ENCODE results near the gene FRA10AC1.
"Not testable (repeated sequence)": the region's sequence is repeated elsewhere in the genome, so short reads cannot be mapped to it uniquely, and the experiment has no call there.

Gene FRA10AC1

GRCh38 chr10:93703066-93703465 is 674 bp upstream of the FRA10AC1 start:
- DNase-seq: no peak

- DNase-seq: no peak
Measured at GRCh38 chr10:93701866-93702209, 554 bp downstream of the FRA10AC1 start.

DNA sequence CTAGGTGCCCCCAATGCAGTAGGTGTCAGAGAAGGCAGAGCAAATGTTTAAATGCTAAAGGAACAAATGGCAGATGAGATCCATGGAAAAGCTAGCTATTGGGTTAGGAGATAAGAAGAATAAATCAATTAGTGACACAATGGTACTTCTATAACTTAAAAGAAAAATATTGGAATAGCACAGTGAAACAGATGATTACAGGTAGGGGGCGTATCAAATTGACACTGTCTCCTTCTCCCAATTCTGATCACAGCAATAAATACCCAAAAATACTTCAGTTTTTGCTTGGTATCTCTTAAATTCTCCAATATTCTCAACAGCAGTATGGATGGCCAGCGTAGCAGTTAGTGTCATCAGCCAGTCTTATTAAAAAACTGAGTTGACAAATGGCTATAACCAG is 5.2 kb downstream of the FRA10AC1 start:
- DNase-seq: no peak

- not testable (repeated sequence) for DNase-seq
Measured at GRCh38 chr10:93696582-93696981, 5.8 kb downstream of the FRA10AC1 start.

GRCh38 chr10:93695740-93696139 is 6.7 kb downstream of the FRA10AC1 start:
- no peak for DNase-seq

DNA sequence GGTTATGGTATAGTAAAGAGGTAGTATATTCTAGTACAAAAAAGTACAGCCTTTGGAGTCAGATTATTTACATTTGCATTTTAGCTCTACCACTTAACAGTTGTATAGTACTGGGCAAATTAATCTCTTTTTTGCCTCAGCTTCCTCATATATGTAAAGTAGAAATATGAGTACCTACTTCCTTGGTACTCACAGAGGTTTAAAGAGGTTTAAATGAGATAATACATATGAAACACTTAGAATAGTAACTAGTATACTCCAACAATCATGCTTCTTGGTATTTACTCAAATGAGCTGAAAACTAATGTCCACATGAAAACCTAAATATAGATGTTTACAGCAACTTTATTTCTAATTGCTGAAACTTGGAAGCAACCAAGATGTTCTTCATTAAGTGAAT is 14.7 kb downstream of the FRA10AC1 start:
- DNase-seq: no peak

DNA sequence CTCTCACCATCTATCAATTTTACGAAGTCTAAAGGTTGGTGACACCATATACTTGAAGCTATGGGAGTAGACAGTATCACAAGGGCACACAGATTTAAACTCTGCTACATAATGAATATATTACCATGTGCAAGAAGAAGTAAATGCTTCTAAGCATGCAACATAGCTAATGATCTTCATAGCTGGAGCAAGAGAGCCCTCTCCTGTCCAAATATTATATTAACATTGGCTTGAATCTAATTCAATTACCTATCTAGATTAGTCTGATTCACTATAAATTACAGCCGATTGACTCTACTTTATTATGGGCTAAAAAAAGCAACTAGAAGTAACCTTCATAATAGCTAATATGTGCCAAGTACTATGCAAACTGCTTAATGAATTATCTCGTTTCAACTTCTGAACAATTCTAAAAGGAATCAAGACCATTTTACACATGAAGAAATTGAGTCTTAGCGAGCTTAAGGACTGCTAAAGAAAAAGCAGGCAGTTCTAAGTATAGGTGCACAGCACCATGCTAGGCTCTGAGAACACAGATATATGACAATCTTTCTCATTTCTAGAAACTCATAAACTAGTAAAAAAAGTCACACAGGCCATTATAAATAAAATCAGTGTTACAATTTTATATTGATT is 21.9 kb downstream of the FRA10AC1 start:
- DNase-seq: no peak

DNA sequence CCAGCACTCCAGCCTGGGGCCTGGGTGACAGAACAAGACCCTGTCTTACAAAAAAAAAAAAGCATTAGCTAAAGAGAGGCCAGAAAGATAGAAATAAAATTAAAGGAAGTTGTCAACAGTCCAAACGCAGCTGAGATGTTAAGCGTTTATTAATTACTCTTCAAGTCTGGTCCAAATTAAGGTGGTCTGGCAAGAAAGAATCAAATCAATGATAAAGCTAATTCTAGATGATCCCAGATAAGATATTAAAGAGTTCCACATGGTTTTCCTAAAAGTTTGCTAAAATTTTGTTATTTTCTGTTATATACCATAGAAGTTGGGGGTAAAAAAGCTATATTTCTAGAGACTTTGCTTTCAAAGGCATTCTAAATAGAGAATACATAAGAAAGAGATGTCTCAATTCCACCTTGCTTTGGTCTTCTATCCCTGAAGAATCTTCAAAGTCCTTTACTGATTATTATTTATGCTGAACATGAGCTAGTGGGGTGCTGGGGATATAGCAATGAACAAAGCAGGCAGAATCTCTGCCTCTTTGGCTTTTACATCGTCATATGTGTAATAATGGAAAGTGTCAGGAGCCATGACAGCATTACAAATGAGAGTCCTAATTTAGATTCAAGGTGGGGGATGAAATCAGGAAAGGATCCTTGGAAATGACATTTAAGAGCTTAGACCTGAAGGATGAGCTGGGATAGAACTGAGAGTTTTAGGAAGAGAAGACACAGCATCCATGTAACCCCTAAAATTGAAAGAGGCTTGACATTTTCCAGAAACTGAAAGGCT is 23.4 kb downstream of the FRA10AC1 start:
- no peak for DNase-seq

- no peak for DNase-seq
Measured at GRCh38 chr10:93678386-93678785, 24.0 kb downstream of the FRA10AC1 start.

- DNase-seq: no peak
Measured at GRCh38 chr10:93673791-93674190, 28.6 kb downstream of the FRA10AC1 start.

- no peak for DNase-seq
Measured at GRCh38 chr10:93672890-93673289, 29.5 kb downstream of the FRA10AC1 start.

GRCh38 chr10:93672022-93672678 is 30.2 kb downstream of the FRA10AC1 start:
- no peak for DNase-seq

GRCh38 chr10:93671042-93671441 is 31.4 kb downstream of the FRA10AC1 start:
- no peak for DNase-seq

DNA sequence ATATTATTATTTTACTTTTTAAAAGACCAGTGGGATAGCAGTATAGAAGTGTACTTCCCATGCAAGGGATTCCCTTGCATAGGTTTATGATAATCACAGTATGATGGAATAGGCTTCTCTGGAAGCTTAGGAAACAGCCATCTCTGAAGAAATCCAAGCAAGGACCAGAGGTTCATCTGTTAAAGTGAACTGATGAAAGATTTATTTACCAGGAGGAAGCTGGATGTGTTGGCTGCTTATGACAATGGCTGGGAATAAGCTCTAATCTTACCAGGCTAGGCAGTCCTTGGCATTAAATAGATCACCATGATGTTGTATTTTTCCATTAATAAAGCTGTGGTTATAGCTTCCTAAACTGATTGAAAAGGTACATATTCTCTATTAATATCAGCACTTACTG is 32.0 kb downstream of the FRA10AC1 start:
- no peak for DNase-seq

DNA sequence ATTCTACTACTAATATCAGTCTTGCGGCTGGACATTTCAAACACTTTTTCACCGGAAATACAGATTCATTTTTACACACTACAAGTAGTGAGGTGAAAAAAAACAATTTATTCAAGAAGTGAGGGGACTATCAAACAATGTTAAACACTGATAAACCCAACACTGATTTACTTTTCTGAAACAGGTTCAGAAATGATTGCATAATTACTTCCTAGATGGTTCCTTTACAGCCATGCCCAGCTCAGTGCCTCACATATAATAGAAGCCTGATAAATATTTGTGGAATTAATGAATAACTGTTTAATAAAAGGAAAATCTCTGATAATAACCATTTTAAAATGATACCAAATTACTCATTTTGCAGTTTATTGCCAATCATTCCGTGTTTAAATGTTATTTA is 34.6 kb downstream of the FRA10AC1 start:
- DNase-seq: no peak

- DNase-seq: no peak
Measured at GRCh38 chr10:93666030-93666429, 36.4 kb downstream of the FRA10AC1 start.

DNA sequence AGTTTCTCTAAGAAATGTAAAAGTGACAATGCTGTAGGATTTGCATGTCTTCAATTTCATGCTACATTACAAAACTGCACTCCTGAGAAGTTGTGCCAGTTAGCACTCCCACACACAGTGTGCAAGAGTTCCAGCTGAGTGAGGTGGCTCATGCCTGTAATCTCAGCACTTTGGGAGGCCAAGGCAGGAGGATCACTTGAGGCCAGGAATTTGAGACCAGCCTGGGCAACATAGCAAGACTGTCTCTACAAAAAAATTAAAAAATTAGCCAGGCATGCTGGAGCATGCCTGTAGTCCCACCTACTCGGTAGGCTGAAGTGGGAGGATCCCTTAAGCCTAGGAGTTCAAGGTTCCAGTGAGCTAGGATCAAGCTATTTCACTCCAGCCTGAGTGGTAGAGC is 44.6 kb downstream of the FRA10AC1 start:
- no peak for DNase-seq

DNA sequence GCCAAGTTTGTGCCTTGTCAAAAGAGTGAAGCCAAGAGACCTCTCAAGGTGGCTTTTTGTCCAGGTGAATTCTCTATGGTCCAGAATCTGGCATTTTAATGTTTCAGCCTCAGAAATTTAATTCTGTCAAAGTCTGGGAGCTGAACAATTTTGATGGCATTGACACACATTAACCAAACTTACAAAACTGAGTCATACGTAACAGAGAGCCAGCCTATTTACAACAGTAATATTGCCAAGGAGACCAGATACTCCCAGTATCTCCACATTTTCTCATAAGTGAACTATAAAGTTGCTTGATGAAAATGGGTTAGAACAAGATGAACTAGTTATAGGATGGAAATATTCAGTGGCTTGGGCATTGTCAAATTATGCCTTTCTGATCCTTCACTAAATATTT is 46.2 kb downstream of the FRA10AC1 start:
- DNase-seq: no peak

DNA sequence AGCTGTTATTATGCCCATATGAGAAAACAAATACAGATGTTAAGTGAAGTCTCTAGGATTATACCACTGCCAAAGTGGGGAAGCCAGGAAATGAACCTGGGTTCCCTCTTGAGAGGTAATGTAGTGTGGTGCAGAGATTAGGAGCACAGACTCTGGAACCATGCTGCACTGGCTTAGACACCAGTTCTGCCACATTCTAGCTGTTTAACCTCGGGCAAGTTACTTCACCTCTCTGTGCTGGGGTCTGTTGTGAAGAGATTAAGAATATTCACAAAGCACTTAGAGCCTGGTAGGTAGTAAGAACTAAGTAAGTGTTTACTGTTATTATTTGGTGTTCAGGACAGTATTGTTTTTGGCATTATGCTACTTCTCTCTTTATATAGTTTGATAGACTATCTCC is 48.2 kb downstream of the FRA10AC1 start:
- DNase-seq: no peak

DNA sequence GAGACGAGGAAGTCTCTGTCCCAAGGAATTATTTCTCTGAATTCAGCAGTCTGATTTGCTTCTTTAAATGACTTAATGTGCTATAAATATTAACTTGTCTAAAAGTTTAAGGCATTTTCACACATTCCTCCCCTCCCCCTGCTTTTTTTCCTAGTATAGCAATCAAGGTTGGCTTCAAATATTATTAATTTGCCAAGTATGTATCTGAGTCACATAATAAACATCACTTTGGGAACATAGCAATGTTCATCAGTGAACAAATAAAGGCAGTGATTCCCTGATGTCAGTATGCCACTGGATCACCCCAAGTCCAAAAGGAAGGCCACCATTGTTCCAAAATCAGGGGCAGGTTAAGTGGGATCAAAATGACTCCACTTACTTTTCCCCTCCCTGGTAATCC is 49.5 kb downstream of the FRA10AC1 start:
- DNase-seq: no peak

GRCh38 chr10:93639791-93640190 is 62.6 kb downstream of the FRA10AC1 start:
- DNase-seq: no peak

GRCh38 chr10:93630625-93631557 is 71.5 kb downstream of the FRA10AC1 start:
- DNase-seq: no peak

Data from central memory CD4-positive, alpha-beta T cell (primary cell).